Right lobe of liver (tissue), 4 donors: ENCODE measurements around the gene GRIFIN.

Source experiments
- POLR2A ChIP-seq: fragments of 450-650 bp; IDR thresholded peaks from one replicate; pipeline ENCODE4 v1.6.1; 2017; ENCODE audit warnings: antibody characterized with exemption, mild to moderate bottlenecking
- TF ChIP-seq, protein P1 (sequence below), 4 donors: fragments of 200-600 bp in 3 of 4; fragments of 450-650 bp in 1 of 4; IDR thresholded peaks; one replicate each; pipeline versions ENCODE4 v1.5.1 to v1.8.0; 2016 to 2022; ENCODE audit warnings: antibody characterized with exemption in 4 of 4, mild to moderate bottlenecking in 2 of 4
- donor health status: DM: no; HTN: no; CAD: no.
- donor health status: DM: no; HTN: no; CAD: no.
- donor health status: DM: no; HTN: yes; CAD: no.

- TF ChIP-seq POLR2A, result no peak
- TF ChIP-seq, protein P1, sequence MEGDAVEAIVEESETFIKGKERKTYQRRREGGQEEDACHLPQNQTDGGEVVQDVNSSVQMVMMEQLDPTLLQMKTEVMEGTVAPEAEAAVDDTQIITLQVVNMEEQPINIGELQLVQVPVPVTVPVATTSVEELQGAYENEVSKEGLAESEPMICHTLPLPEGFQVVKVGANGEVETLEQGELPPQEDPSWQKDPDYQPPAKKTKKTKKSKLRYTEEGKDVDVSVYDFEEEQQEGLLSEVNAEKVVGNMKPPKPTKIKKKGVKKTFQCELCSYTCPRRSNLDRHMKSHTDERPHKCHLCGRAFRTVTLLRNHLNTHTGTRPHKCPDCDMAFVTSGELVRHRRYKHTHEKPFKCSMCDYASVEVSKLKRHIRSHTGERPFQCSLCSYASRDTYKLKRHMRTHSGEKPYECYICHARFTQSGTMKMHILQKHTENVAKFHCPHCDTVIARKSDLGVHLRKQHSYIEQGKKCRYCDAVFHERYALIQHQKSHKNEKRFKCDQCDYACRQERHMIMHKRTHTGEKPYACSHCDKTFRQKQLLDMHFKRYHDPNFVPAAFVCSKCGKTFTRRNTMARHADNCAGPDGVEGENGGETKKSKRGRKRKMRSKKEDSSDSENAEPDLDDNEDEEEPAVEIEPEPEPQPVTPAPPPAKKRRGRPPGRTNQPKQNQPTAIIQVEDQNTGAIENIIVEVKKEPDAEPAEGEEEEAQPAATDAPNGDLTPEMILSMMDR (IDR thresholded peaks at IDR 0.05), result no peak
Observed at GRCh38 chr7:2471396-2471795, 4.8 kb downstream of the GRIFIN start.
